A673 (cell line): ENCODE results near the gene DPP9. TPM values are rescaled to one million over a fixed set of nuclear protein-coding genes. Genes with fewer than 3 reads are reported as not detected.

ENCODE experiments used
- BruUV-seq: library from RNA; stranded (reverse); fragments of 400-500 nt; replicated peaks from 2 replicates; lab custom pipeline; 2021; lab: Mats Ljungman, UMichigan
- CTCF ChIA-PET: fragments of 300-600 bp; sonication (Branson Sonifier 250); formaldehyde crosslinking; loops from one replicate; lab custom pipeline; 2022; ENCODE audit warnings: antibody characterized with exemption; lab: Charles Lee
- POLR2A ChIA-PET: fragments of 300-600 bp; sonication (Branson Sonifier 250); formaldehyde crosslinking; loops from one replicate; lab custom pipeline; 2022; ENCODE audit warnings: antibody characterized with exemption; ENCODE audit not compliant: low non-redundant PET; lab: Charles Lee
- DNase-seq: peaks from one replicate; pipeline ENCODE4 v3.0.0-alpha.2; 2015; ENCODE audit warnings: low spot score
- H3K27ac ChIP-seq: fragments of 200-600 bp; sonication (generic); 2 replicates; pipeline ENCODE4 v1.5.1; 2016; ENCODE audit warnings: mixed run types, low read depth, mild to moderate bottlenecking, mixed read lengths, antibody characterized with exemption, low read length; ENCODE audit not compliant: poor library complexity, severe bottlenecking
- H3K27me3 ChIP-seq: fragments of 200-600 bp; sonication (generic); replicated peaks from 2 replicates; pipeline ENCODE4 v1.6.1; 2017; ENCODE audit warnings: mixed run types, low read depth, mild to moderate bottlenecking, mixed read lengths, antibody characterized with exemption, low read length; ENCODE audit not compliant: insufficient read depth, poor library complexity
- H3K36me3 ChIP-seq: fragments of 200-600 bp; sonication (generic); 2 replicates; pipeline ENCODE4 v1.6.1; 2016; ENCODE audit warnings: mixed run types, mild to moderate bottlenecking, mixed read lengths, antibody characterized with exemption, low read length; ENCODE audit not compliant: insufficient read depth, poor library complexity, severe bottlenecking
- H3K4me1 ChIP-seq: fragments of 200-600 bp; sonication (generic); 2 replicates; pipeline ENCODE4 v1.6.1; 2017; ENCODE audit warnings: mixed run types, mild to moderate bottlenecking, mixed read lengths, antibody characterized with exemption, low read length; ENCODE audit not compliant: insufficient read depth, poor library complexity, severe bottlenecking
- H3K4me3 ChIP-seq: fragments of 200-600 bp; sonication (generic); 2 replicates; pipeline ENCODE4 v1.5.1; 2016; ENCODE audit warnings: low read depth, mixed run types, mild to moderate bottlenecking, mixed read lengths, low read length; ENCODE audit not compliant: poor library complexity, severe bottlenecking
- H3K9me3 ChIP-seq: fragments of 200-600 bp; sonication (generic); 2 replicates; pipeline ENCODE4 v1.6.1; 2016; ENCODE audit warnings: mixed run types, low read depth, mild to moderate bottlenecking, mixed read lengths, antibody characterized with exemption, low read length; ENCODE audit not compliant: poor library complexity, severe bottlenecking
- CTCF ChIP-seq: fragments of 300-800, 200-600 bp; sonication (generic); conservative IDR thresholded peaks from 2 replicates; pipeline ENCODE4 v1.5.1; 2017; ENCODE audit warnings: low read depth, mild to moderate bottlenecking, antibody characterized with exemption, low read length, moderate library complexity, mixed read lengths
- EZH2 ChIP-seq: fragments of 200-600 bp; sonication (generic); IDR thresholded peaks from 2 replicates; pipeline ENCODE4 v1.6.1; 2017; ENCODE audit warnings: borderline replicate concordance, low read depth, mild to moderate bottlenecking, mixed read lengths, antibody characterized with exemption, low read length; ENCODE audit not compliant: poor library complexity, severe bottlenecking
- intact Hi-C: fragments of 100-400 bp; cut with micrococcal nuclease; formaldehyde crosslinking; loops from one replicate; pipeline ENCODE4 v1.10.0; 2022; ENCODE audit not compliant: unreplicated experiment
- total RNA-seq: library from RNA; stranded (reverse); gene quantifications from 2 replicates; pipeline ENCODE4 v1.2.3, GENCODE V29; 2021

DPP9 gene
- total RNA-seq, 1 experiment from 2014 or later = 65.7 TPM

- intact Hi-C loops = no loop called here
- Histone ChIP-seq H3K9me3 (no peaks in the 10 kb centered on the region), H3K36me3 (no peaks in the 10 kb centered on the region), H3K4me3 (no peak overlapping the region), H3K4me1 (peaks cover 3% of the 10 kb centered on the region), H3K27ac (no peak overlapping the region), H3K27me3 (no peaks in the 10 kb centered on the region)
- no TSS peak for BruUV-seq
- DNase-seq = peak; percentile 29
- ChIA-PET CTCF (interaction anchor here (3.7 kb wide), 1 partner anchor 61 kb away, joined by 33 read pairs; the partner anchor contains the start of gene FEM1A), POLR2A (no interaction called here)
- TF ChIP-seq EZH2 (no peak), CTCF (peak; percentile 59)
Measured at GRCh38 chr19:4730740-4731171, 7.1 kb upstream of the DPP9 start.

- peaks cover 3% of the 10 kb centered on the region for H3K4me1 ChIP-seq
- H3K4me3 ChIP-seq = no peak overlapping the region
- ChIA-PET POLR2A (no interaction called here), CTCF (interaction anchor here (0.6 to 1.4 kb wide), 2 partner anchors 62 to 181 kb away, joined by 3 to 5 read pairs; no protein-coding TSS in a partner anchor)
- no peaks in the 10 kb centered on the region for H3K36me3 ChIP-seq
- H3K27me3 ChIP-seq = no peaks in the 10 kb centered on the region
- TF ChIP-seq EZH2 = no peak
- no peak for TF ChIP-seq CTCF
- no TSS peak for BruUV-seq
- no peak for DNase-seq
- H3K27ac ChIP-seq = no peak overlapping the region
- intact Hi-C loops = no loop called here
- H3K9me3 ChIP-seq = no peaks in the 10 kb centered on the region
Measured at GRCh38 chr19:4728871-4729270, 5.2 kb upstream of the DPP9 start.

- CTCF ChIA-PET = no interaction called here
- Histone ChIP-seq H3K4me1 (peaks cover 13% of the 10 kb centered on the region), H3K36me3 (peaks cover 16% of the 10 kb centered on the region), H3K4me3 (peak overlapping the region; percentile 98), H3K27ac (peak overlapping the region; percentile 91), H3K9me3 (no peaks in the 10 kb centered on the region), H3K27me3 (no peaks in the 10 kb centered on the region)
- POLR2A ChIA-PET = no interaction called here
- peak; percentile 83 for DNase-seq
- TF ChIP-seq CTCF = no peak
- no peak for TF ChIP-seq EZH2
- BruUV-seq = no TSS peak
- intact Hi-C loops = no loop called here
Measured at GRCh38 chr19:4722671-4723594, 709 bp downstream of the DPP9 start.
